ENCODE results near the gene CFAP44.
"Not testable (repeated sequence)": the region's sequence is repeated elsewhere in the genome, so short reads cannot be mapped to it uniquely, and the experiment has no call there.

Gene CFAP44, protein sequence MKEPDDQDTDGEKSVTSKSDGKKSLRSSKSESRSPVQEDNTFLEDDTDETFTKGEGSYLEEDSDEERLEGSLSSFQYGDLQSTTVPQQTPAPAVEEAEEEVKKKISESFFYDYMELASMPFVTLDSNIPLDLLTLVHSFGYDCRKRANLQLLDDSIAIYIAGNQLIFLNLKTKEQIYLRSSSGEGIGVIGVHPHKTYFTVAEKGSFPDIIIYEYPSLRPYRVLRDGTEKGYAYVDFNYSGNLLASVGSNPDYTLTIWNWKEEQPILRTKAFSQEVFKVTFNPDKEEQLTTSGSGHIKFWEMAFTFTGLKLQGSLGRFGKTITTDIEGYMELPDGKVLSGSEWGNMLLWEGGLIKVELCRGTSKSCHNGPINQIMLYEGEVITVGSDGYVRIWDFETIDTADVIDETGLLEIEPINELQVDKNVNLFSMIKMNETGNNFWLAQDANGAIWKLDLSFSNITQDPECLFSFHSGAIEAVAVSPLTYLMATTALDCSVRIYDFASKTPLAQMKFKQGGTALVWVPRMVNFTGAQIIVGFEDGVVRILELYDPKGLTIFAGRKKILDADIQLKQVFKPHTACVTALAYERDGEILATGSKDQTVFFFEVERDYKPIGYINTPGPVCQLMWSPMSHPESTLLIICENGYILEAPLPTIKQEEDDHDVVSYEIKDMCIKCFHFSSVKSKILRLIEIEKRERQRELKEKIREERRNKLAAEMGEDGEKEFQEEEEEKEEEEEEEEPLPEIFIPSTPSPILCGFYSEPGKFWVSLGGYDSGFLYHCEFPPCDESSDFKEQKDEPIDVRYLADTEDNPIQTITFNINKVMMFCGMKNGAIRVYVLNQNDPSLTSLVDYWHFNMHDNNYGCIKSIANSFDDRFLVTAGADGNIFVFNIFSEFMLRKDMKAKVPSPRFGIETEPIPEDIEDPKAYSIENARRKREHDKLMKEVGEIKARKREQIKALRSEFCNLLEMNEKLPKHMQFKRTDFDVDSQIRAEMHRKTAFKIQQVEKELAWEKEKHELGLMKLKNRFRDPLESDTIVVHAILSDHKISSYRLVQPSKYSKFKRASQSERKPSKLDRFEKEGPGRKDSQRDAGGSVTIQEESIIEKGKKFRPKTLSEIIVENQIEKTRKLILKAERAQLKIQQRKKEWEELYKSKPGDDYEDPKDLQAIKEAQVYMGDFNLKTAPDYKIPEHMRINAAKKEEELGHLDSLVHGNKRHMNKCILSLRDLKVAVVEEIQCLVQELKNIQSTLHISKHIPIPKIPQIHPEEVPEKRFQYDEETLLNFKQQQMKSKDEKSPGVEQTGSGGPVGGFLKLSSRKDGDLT (N-terminal part only)

GRCh38 chr3:113441051-113441770, at the start of gene CFAP44:
TSS of gene CFAP44 (minus strand) at chr3:113441493. CDS start at chr3:113433664, 7,829 bp downstream.
- in situ Hi-C loops (cut with HindIII; ENCODE audit: low sequenced_read_pairs): no loop called here

DNA sequence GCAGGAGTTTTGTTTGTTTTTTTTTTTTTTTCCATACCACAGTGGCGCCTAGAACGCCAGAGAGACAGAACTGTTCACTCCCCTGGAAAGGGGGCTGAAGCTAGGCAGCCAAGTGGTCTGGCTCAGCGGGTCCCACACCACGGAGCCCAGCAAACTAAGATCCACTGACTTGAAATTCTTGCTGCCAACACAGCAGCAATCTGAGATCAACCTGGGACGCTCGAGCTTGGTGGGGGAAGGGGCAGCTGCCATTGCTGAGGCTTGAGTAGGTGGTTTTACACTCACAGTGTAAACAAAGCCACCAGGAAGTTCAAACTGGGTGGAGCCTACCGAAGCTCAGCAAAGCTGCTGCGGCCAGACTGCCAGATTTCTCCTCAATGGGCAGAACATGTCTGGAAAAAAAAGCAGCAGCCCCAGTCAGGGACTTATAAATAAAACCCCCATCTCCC, 43.9 kb upstream of the CFAP44 start:
- in situ Hi-C loops (cut with HindIII; ENCODE audit: low sequenced_read_pairs): no loop called here

- in situ Hi-C loops (cut with HindIII; ENCODE audit: low sequenced_read_pairs): no loop called here
Measured at GRCh38 chr3:113468539-113468938, 27.2 kb upstream of the CFAP44 start.

DNA sequence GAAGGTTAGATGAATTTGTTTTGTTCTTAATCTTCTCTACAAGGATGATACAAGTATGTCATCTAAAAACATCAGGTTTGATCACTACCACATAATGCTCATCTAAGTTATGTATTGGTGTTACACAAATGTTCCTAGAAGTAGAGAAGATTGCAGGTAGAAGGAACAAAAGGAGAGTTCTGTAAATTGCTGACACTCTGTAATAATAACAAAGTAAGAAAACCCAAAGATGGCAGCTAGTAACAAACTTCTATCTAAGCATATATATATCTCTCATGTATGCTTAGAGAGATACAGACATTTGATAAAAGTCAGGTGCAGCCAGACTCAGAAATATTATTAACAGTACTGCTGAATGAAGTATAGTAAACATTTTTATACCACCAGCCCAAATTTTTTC, 20.2 kb upstream of the CFAP44 start:
- in situ Hi-C loops (cut with HindIII; ENCODE audit: low sequenced_read_pairs): no loop called here

DNA sequence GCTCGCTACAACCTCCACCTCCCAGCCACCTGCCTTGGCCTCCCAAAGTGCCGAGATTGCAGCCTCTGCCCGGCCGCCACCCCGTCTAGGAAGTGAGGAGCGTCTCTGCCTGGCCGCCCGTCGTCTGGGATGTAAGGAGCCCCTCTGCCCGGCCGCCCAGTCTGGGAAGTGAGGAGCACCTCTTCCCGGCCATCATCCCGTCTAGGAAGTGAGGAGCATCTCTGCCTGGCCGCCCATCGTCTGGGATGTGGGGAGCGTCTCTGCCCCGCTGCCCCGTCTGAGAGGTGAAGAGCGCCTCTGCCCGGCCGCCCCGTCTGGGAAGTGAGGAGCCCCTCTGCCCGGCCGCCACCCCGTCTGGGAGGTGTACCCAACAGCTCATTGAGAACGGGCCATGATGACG, 17.3 kb upstream of the CFAP44 start:
- in situ Hi-C loops (cut with HindIII; ENCODE audit: low sequenced_read_pairs): not testable (repeated sequence)

DNA sequence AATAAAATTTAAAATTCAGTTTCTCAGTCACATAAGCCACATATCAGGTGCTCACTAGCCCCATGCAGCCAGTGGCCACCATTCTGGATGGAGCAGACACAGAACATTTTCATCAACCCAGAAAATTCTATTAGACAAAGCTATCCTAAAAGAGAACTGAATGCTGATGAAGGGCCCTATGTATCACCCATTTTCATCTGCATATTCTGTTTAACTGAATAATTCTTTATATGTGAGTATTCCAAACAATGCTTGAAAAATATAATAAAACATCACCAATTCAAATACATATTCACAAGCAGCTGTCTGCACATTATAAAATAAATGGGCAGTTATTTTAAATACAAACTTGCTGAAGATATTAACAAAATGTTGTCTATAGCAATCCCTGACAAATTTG, 14.2 kb upstream of the CFAP44 start:
- in situ Hi-C loops (cut with HindIII; ENCODE audit: low sequenced_read_pairs): no loop called here

DNA sequence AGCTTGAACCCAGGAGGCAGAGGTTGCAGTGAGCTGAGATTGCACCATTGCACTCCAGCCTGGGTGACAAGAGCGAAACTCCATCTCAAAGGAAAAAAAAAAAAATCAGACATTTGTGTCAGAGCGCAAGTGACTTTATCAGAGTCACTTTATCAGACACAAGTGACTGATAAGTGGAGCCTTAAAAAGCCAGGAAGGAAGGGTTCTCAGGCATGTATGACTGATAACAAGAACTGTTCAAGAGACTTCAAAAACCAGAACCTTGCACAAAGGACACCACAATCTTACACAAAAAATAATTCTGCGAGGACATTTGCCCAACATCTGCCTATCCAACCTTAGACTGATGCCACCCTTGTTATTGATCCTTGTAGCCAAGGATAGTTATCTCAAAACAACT, 13.3 kb upstream of the CFAP44 start:
- in situ Hi-C loops (cut with HindIII; ENCODE audit: low sequenced_read_pairs): no loop called here

DNA sequence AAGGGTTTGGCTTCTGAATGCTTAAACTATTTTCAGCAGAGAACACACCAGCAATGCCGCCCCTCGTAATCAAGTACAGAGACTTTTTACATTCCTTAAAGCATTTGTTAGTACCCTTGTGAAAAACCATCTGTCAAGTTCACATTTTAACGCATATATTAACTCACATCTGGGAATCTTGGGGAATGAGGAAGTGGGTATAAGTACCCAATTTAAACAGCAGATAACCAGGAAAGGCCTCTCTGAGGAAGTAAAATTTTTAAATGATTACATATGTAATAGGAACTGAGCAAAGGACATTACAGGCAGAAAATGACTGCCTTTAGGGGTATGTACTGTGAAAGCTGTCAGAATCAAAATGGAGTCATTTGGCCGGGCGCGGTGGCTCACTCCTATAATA, 12.8 kb upstream of the CFAP44 start:
- in situ Hi-C loops (cut with HindIII; ENCODE audit: low sequenced_read_pairs): no loop called here

DNA sequence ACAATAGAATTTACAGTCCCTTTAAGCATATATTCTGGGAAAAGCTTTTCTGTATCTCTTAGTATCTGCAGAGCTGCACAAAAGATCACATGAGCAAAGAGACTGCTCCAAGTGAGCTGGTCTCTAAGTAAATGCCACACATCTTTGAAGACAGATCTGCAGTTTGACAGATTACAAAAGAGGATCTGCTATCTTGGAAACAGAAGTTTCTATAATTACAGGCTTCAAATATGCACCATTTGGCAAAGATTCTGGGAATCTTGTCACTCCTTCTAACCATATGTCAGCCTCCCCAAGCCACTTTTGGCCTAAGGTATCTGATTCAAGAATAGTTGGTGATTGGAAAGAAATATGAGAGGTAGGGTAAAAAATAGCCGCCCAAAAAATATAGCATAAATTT, 9.6 kb upstream of the CFAP44 start:
- in situ Hi-C loops (cut with HindIII; ENCODE audit: low sequenced_read_pairs): no loop called here

GRCh38 chr3:113439606-113440005, 1.7 kb downstream of the CFAP44 start:
- in situ Hi-C loops (cut with HindIII; ENCODE audit: low sequenced_read_pairs): no loop called here

- in situ Hi-C loops (cut with HindIII; ENCODE audit: low sequenced_read_pairs): no loop called here
Measured at GRCh38 chr3:113438224-113438623, 3.1 kb downstream of the CFAP44 start.

DNA sequence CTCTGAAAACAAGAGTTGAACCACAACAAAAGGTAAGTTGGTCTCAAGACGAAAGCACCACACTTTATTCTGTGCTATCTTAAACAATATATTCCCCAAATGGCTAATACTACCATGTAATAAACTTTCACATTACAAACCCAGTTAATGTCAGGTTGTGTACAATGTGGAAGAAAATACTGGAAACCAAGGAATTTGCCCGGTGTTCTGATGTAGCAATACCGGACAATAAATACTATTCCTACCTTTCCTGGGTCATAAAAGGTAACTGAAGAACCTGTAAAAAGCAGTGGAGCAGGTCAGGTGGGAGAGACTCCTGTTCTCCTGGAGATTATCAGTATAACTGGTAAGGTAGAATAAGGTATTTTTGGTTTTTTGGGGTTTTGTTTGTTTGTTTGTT, 3.9 kb downstream of the CFAP44 start:
- in situ Hi-C loops (cut with HindIII; ENCODE audit: low sequenced_read_pairs): no loop called here

DNA sequence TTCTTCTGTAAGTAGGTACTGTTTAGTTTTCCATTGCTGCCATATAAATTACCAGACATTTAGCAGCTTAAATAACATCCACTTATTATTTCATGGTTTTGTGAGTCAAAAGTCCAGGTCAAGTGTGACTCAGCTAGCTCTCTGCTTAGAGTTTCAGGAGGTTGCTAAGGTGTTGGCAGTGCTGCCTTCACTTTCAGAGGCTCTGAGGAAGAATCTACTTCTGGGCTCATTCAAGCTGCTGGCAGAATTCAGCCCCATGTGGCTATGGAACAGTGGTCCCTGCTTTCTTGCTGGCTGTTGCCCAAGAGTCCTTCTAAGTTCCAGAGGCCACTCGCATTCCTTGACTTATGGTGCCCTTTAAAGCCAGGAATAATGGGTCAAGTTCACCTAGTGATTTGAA, 4.5 kb downstream of the CFAP44 start:
- in situ Hi-C loops (cut with HindIII; ENCODE audit: low sequenced_read_pairs): no loop called here

DNA sequence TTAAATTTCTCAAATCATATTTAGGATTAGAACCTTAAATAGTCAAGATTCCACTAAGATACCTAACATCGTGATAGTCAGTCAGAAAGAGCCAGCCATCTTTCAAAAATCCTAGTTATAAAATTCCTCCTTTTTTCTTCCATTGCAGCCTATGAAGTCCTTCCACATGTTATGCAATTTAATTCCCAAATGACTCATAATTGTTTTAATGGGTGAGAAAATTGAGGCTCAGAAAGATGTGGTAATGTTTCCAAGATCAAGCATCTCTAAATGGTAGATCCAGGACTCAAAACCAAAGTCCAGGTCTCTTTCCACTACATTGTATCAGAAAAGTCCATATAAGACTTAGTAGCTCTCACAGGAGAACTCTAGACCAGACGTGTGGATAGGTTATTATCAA, 9.5 kb downstream of the CFAP44 start:
- in situ Hi-C loops (cut with HindIII; ENCODE audit: low sequenced_read_pairs): no loop called here

- in situ Hi-C loops (cut with HindIII; ENCODE audit: low sequenced_read_pairs): no loop called here
Measured at GRCh38 chr3:113428581-113428980, 12.7 kb downstream of the CFAP44 start.

GRCh38 chr3:113423699-113424098, 17.6 kb downstream of the CFAP44 start:
- in situ Hi-C loops (cut with HindIII; ENCODE audit: low sequenced_read_pairs): no loop called here

DNA sequence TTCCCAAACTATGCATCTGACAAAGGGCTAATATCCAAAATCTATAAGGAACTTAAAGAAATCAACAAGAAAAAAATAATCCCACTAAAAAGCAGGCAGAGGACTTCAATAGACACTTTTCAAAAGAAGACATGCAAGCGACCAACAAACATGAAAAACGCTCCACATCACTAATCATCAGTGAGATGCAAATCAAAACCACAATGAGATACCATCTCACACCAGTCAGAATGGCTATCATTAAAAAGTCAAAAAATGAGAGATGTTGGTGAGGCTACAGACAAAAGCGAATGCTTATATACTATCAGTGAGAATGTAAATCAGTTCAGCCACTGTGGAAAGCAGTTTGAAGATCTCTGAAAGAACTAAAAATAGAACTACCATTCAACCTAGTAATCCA, 20.2 kb downstream of the CFAP44 start:
- in situ Hi-C loops (cut with HindIII; ENCODE audit: low sequenced_read_pairs): no loop called here

DNA sequence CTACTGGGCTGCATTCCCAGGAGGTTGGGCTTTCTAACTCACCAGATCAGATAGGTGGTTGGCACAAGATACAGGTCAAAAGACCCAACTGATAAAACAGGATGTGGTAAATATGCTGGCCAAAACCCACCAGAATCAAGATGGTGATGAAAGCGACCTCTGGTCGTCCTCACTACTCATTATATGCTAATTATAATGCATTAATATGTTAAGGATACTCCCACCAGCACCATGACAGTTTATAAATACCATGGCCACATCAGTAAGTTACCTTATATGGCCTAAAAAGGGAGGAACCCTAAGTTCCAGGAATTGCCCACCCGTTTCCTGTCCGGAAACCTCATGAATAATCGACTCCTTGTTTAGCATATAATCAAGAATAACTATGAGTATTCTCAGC, 31.6 kb downstream of the CFAP44 start:
- in situ Hi-C loops (cut with HindIII; ENCODE audit: low sequenced_read_pairs): no loop called here

DNA sequence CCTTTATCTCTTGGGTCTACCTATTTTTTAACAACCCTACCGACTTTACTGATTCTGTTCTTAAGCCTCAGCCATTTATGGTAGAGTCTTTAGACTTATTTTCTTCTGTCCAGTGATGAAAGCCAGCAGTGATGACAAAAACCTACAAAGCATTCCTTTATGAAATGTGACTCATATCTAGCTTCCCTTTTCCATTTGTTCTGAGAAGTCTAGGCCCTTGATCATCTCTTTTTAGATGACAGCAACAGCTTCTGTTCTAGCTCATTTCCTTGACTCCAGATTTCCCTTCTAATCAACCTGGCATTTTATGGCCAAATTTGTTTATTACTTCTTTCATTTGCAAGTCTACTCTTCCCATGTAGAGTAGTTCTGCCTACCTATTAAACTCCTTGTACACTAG, 36.1 kb downstream of the CFAP44 start:
- in situ Hi-C loops (cut with HindIII; ENCODE audit: low sequenced_read_pairs): no loop called here

DNA sequence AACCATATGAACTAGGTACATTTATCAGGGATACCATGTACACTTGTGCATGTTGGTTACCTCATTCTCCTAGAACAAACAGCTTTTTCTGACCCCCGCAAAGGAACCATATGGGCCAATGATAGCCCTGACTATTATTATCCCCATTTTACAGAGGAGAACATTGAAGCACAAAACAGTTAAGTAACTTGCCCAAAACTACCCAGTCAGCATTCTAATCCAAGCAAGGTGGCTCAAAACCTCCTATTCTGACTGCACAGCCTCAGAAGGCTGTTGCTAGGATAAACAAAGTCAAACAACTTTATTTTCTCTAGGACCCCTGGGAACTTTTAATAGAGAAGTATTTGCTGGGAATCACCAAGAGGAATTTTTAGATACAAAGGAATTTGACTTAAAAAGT, 36.7 kb downstream of the CFAP44 start:
- in situ Hi-C loops (cut with HindIII; ENCODE audit: low sequenced_read_pairs): no loop called here

All from DLD1 (cell line).